ENCODE measurements around the gene OR6M1. TPM values are rescaled to one million over a fixed set of nuclear protein-coding genes. Genes with fewer than 3 reads are reported as not detected.

OR6M1 gene
- total RNA-seq, 2 donors from 2014 or later, result not detected

- no peaks in the 10 kb centered on the region for H3K36me3 ChIP-seq (ENCODE audit: control insufficient read depth, insufficient read depth, low read length)
- H3K4me3 Mint-ChIP-seq, result no peak overlapping the region
- no peak overlapping the region for H3K9ac ChIP-seq (ENCODE audit: extremely low read depth, low read length, poor library complexity, severe bottlenecking)
- peak overlapping the region; percentile 12 for H3K4me3 ChIP-seq (ENCODE audit: low read length)
- H3K36me3 Mint-ChIP-seq (ENCODE audit: low read depth), result peaks cover 10% of the 10 kb centered on the region
- no peak overlapping the region for H3K27ac ChIP-seq (ENCODE audit: low read depth, low read length)
- TF ChIP-seq CTCF (conservative IDR thresholded peaks at IDR 0.05), result no peak
- no peaks in the 10 kb centered on the region for H3K4me1 Mint-ChIP-seq
- no peaks in the 10 kb centered on the region for H3K27me3 ChIP-seq (ENCODE audit: control insufficient read depth, insufficient read depth, low read length, poor library complexity, severe bottlenecking)
- H3K4me1 ChIP-seq (ENCODE audit: control insufficient read depth, insufficient read depth, low read length), result no peaks in the 10 kb centered on the region
- peaks cover 39% of the 10 kb centered on the region for H3K9me3 Mint-ChIP-seq
- DNase-seq, result no peak
- H3K27ac Mint-ChIP-seq, result no peak overlapping the region
- H3K9me3 ChIP-seq (ENCODE audit: control insufficient read depth, low read length), result peaks cover 42% of the 10 kb centered on the region
- no peaks in the 10 kb centered on the region for H3K27me3 Mint-ChIP-seq (ENCODE audit: insufficient read depth)
These were observed 43.7 kb downstream of the OR6M1 start for GRCh38 chr11:123762422-123762821.

- Histone ChIP-seq H3K36me3 (ENCODE audit: control insufficient read depth, insufficient read depth, low read length) (no peaks in the 10 kb centered on the region), H3K27me3 (ENCODE audit: control insufficient read depth, insufficient read depth, low read length, poor library complexity, severe bottlenecking) (no peaks in the 10 kb centered on the region), H3K9ac (ENCODE audit: extremely low read depth, low read length, poor library complexity, severe bottlenecking) (no peak overlapping the region), H3K4me1 (ENCODE audit: control insufficient read depth, insufficient read depth, low read length) (no peaks in the 10 kb centered on the region), H3K27ac (ENCODE audit: low read depth, low read length) (no peak overlapping the region), H3K4me3 (ENCODE audit: low read length) (no peak overlapping the region), H3K9me3 (ENCODE audit: control insufficient read depth, low read length) (peaks cover 42% of the 10 kb centered on the region)
- no peak overlapping the region for H3K27ac Mint-ChIP-seq
- H3K36me3 Mint-ChIP-seq (ENCODE audit: low read depth), result peaks cover 10% of the 10 kb centered on the region
- TF ChIP-seq CTCF (conservative IDR thresholded peaks at IDR 0.05), result no peak
- DNase-seq, result no peak
- no peaks in the 10 kb centered on the region for H3K4me1 Mint-ChIP-seq
- peaks cover 4% of the 10 kb centered on the region for H3K27me3 Mint-ChIP-seq (ENCODE audit: insufficient read depth)
- peaks cover 37% of the 10 kb centered on the region for H3K9me3 Mint-ChIP-seq
- no CpG with 5 or more reads among the region's 1 CpG for WGBS, 2 experiments (ENCODE audit: insufficient coverage in 1 of 2, insufficient read length in 1 of 2)
- no peak overlapping the region for H3K4me3 Mint-ChIP-seq
These were observed 45.3 kb downstream of the OR6M1 start for GRCh38 chr11:123760894-123761293.

GRCh38 chr11:123757976-123758375, 48.2 kb downstream of the OR6M1 start:
- H3K4me3 Mint-ChIP-seq, result no peak overlapping the region
- peaks cover 25% of the 10 kb centered on the region for H3K9me3 Mint-ChIP-seq
- TF ChIP-seq CTCF (conservative IDR thresholded peaks at IDR 0.05), result no peak
- Histone ChIP-seq H3K27ac (ENCODE audit: low read depth, low read length) (no peak overlapping the region), H3K4me1 (ENCODE audit: control insufficient read depth, insufficient read depth, low read length) (no peaks in the 10 kb centered on the region), H3K9ac (ENCODE audit: extremely low read depth, low read length, poor library complexity, severe bottlenecking) (no peak overlapping the region), H3K36me3 (ENCODE audit: control insufficient read depth, insufficient read depth, low read length) (no peaks in the 10 kb centered on the region), H3K9me3 (ENCODE audit: control insufficient read depth, low read length) (peaks cover 27% of the 10 kb centered on the region), H3K4me3 (ENCODE audit: low read length) (no peak overlapping the region), H3K27me3 (ENCODE audit: control insufficient read depth, insufficient read depth, low read length, poor library complexity, severe bottlenecking) (no peaks in the 10 kb centered on the region)
- peaks cover 8% of the 10 kb centered on the region for H3K4me1 Mint-ChIP-seq
- 93 to 98% methylated on average over 1 to 3 of the region's 3 CpGs for WGBS, 2 experiments (ENCODE audit: insufficient coverage in 1 of 2, insufficient read length in 1 of 2)
- peaks cover 4% of the 10 kb centered on the region for H3K27me3 Mint-ChIP-seq (ENCODE audit: insufficient read depth)
- no peak overlapping the region for H3K27ac Mint-ChIP-seq
- DNase-seq, result no peak
- peaks cover 12% of the 10 kb centered on the region for H3K36me3 Mint-ChIP-seq (ENCODE audit: low read depth)
